GM19238 (cell line): ENCODE data around the gene TMEM202.
"Not testable (repeated sequence)": the region's sequence is repeated elsewhere in the genome, so short reads cannot be mapped to it uniquely, and the experiment has no call there.

ENCODE experiments used
- DNase-seq: peaks from one replicate; pipeline ENCODE4 v3.0.0; 2011; ENCODE audit warnings: low spot score; ENCODE audit not compliant: insufficient read length

The TMEM202 gene

GRCh38 chr15:72402726-72403125 lies 4.6 kb downstream of the TMEM202 start:
- no peak for DNase-seq

GRCh38 chr15:72404356-72404755 lies 6.3 kb downstream of the TMEM202 start:
- DNase-seq: no peak

- no peak for DNase-seq
Observed at GRCh38 chr15:72404841-72405240, 6.7 kb downstream of the TMEM202 start.

- no peak for DNase-seq
Observed at GRCh38 chr15:72406936-72407335, 8.8 kb downstream of the TMEM202 start.

DNA sequence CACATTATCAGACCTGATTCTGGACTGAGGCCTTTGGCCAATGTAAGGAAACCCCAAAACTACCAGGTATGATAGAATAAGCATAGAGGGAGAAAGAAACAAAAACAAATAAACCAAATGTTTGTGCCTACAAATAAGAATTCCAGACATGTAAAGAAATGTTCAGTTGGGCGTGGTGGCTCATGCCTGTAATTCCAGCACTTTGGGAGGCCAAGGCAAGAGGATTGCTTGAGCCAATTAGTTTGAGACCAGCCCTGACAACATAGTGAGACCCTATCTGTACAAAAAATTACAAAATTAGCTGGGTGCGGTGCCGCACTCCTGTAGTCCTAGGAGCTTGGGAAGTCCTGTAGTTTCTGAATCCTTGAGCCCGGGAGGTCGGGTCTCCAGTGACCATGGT lies 13.0 kb downstream of the TMEM202 start:
- no peak for DNase-seq

GRCh38 chr15:72411544-72411943 lies 13.4 kb downstream of the TMEM202 start:
- DNase-seq: no peak

- not testable (repeated sequence) for DNase-seq
Observed at GRCh38 chr15:72413337-72413736, 15.2 kb downstream of the TMEM202 start.

- DNase-seq: no peak
Observed at GRCh38 chr15:72415304-72415703, 17.2 kb downstream of the TMEM202 start.

DNA sequence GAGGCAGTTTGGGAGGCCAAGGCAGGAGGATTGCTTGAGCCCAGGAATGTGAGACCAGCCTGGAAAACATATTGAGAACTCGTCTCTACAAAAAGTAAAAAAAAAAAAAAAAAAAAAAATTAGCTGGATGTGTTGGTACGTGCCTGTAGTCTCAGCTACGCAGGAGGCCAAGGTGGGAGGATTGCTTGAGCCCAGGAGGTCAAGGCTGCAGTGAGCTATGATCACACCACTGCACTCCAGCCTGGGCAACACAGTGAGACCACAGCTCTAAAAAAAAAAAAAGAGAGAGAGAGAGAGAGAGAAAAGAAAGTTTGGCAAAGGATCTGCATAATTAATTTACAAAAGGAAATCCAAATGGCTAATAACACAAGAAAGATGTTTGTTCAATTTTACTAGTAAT lies 21.7 kb downstream of the TMEM202 start:
- not testable (repeated sequence) for DNase-seq

- DNase-seq: no peak
Observed at GRCh38 chr15:72420576-72420975, 22.5 kb downstream of the TMEM202 start.

GRCh38 chr15:72421484-72421883 lies 23.4 kb downstream of the TMEM202 start:
- DNase-seq: no peak

GRCh38 chr15:72423256-72423655 lies 25.2 kb downstream of the TMEM202 start:
- no peak for DNase-seq

DNA sequence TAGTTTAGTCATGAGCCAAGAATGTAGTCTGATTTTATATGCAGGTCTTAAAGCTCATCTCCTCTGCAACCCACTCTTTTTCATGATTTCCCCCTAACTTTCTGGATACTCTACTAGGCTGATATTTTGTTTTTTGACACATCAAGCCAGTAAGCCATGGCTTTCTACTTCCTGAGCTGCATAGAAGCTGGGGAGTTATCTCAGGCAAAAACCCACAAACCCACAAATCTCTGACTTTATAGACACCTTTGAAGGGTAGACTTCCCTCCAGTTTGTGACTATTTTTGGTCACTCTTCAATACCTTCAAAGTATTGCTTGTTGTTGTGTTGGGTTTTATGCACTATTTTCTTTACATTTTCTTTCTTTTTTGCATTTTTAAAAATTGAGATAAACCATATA lies 28.6 kb downstream of the TMEM202 start:
- DNase-seq: no peak

DNA sequence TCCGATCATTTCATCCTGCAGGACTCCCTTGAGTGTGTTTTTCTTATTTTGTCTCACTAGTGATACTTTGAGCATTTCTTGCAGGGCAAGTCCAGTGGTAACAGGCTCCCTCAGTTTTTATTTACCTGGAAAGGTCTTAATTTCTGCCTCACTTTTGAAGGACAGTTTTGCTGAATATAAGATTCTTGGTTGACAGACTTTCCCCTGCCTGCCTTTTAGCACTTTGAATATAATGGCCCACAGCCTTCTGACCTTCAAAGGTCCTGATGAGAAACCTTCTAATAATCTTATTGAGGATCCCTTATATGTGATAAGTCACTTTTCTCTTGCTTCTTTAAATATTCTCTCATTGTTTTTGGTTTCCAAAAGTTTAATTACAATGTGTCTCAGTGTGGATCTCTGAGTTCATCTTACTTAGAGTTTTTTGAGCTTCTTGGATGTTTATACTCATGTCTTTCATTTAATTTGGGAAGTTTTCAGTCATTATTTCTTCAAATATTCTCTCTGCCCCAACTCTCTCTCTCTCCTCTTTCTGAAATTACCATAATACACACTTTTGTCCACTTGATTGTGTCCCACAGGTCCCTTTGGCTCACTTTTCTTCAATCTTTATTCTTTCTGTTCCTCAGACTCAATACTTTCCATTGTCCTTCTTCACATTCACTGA lies 39.7 kb downstream of the TMEM202 start:
- no peak for DNase-seq

DNA sequence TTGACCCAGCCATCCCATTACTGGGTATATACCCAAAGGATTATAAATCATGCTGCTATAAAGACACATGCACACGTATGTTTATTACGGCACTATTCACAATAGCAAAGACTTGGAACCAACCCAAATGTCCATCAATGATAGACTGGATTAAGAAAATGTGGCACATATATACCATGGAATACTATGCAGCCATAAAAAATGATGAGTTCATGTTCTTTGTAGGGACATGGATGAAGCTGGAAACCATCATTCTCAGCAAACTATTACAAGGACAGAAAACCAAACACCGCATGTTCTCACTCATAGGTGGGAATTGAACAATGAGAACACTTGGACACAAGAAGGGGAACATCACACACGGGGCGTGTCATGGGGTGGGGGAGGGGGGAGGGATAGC lies 44.7 kb downstream of the TMEM202 start:
- not testable (repeated sequence) for DNase-seq

DNA sequence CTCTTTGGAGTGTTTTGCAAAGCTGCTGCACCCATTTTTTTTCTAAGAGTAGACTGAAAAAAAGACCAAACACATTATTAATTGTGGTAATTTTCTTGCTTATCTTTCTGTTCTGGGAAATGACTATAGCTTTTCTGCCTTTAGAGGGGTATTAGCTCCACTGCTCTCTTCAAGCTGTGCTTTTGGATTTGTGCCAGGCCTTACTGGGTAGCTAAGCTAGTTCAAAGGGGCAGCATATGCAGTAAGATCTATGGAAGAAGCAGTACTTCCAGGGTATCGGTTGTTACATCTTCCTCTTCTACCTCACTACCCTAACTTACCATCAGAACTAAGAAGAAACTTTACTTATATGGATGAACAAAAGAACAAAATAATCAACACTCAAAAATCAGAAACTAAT lies 47.3 kb downstream of the TMEM202 start:
- no peak for DNase-seq

DNA sequence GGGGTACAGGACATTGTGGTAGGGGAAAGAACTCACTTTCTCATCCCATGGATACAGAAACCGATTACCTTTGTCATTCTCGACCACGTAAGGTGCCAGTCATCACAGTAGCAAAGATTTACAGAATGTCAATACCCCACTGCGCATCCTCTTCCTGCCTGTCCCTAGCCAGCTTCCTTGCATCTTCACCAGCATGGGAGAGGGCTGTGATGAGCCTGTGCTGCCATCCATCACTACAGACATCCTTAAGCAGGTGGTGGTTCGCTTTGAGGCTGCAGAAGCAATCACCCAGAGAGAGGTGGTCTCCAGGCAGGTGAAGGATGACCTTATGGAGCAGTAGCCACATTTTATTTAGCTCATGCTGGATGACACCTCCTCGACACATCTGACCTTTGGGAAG lies 52.7 kb downstream of the TMEM202 start:
- no peak for DNase-seq

DNA sequence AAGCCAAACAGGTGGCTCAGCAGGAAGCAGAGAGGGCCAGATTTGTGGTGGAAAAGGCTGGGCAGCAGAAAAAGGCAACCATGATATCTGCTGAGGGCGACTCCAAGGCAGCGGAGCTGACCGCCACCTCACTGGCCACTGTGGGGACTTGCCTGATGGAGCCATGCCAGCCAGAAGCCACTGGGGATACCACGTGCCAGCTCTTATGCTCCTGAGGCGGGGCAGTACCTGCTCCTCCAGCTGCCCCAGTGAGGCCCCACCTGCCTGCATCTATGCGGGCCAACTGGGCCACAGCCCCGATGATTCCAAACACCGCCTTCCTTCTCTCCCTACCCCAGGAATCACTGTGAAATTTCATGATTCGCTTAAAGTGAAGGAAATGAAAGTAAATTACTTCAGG lies 53.1 kb downstream of the TMEM202 start:
- no peak for DNase-seq

DNA sequence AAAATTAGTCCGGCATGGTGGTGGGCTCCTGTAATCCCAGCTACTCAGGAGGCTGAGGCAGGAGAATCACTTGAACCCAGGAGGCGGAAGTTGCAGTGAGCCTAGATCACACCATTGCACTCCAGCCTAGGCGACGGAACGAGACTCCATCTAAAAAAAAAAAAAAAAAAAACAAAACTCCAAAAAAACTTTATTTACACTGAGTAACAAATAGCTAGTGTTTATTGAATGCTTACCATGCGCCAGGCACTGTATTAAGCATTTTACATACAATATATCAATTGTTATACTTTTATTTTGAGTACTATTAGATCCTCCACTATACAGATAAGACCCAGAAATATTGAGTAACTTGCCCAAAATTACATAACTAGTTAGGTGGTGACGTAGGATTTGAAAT lies 58.6 kb downstream of the TMEM202 start:
- DNase-seq: no peak
